Fibroblast of lung (primary cell): ENCODE results near the gene TAAR8.

Experiments used
- CTCF ChIP-seq, 2 donors: IDR thresholded peaks in 1 of 2; conservative IDR thresholded peaks in 1 of 2; 1 replicate in 1 of 2; 2 replicates in 1 of 2; pipeline ENCODE4 v1.5.1; 2011 to 2012; ENCODE audit warnings: low read length in 2 of 2, control low read depth in 1 of 2, inconsistent platforms in 1 of 2, low read depth in 1 of 2, mild to moderate bottlenecking in 1 of 2
- EZH2 ChIP-seq: IDR thresholded peaks from 2 replicates; pipeline ENCODE4 v1.5.1; 2012; ENCODE audit warnings: low read length, control low read depth, mild to moderate bottlenecking; ENCODE audit errors: missing control alignments

- no peak for TF ChIP-seq CTCF (conservative IDR thresholded peaks at IDR 0.05 in 1 of 2, IDR thresholded peaks at IDR 0.05 in 1 of 2; ENCODE audit: low read depth in 1 of 2, low read length in 2 of 2)
- no peak for TF ChIP-seq EZH2
Observed at GRCh38 chr6:132570221-132570777, 17.8 kb downstream of the TAAR8 start, which contains the start of gene TAAR6.
